A673 (cell line): ENCODE results near the gene XDH. TPM values are rescaled to one million over a fixed set of nuclear protein-coding genes. Genes with fewer than 3 reads are reported as not detected.

Experiments
- BruUV-seq: library from RNA; stranded (reverse); fragments of 400-500 nt; replicated peaks from 2 replicates; lab custom pipeline; 2021; lab: Mats Ljungman, UMichigan
- CTCF ChIA-PET: fragments of 300-600 bp; sonication (Branson Sonifier 250); formaldehyde crosslinking; loops from one replicate; lab custom pipeline; 2022; ENCODE audit warnings: antibody characterized with exemption; lab: Charles Lee
- POLR2A ChIA-PET: fragments of 300-600 bp; sonication (Branson Sonifier 250); formaldehyde crosslinking; loops from one replicate; lab custom pipeline; 2022; ENCODE audit warnings: antibody characterized with exemption; ENCODE audit not compliant: low non-redundant PET; lab: Charles Lee
- DNase-seq: peaks from one replicate; pipeline ENCODE4 v3.0.0-alpha.2; 2015; ENCODE audit warnings: low spot score
- H3K27ac ChIP-seq: fragments of 200-600 bp; sonication (generic); 2 replicates; pipeline ENCODE4 v1.5.1; 2016; ENCODE audit warnings: mixed run types, low read depth, mild to moderate bottlenecking, mixed read lengths, antibody characterized with exemption, low read length; ENCODE audit not compliant: poor library complexity, severe bottlenecking
- H3K27me3 ChIP-seq: fragments of 200-600 bp; sonication (generic); replicated peaks from 2 replicates; pipeline ENCODE4 v1.6.1; 2017; ENCODE audit warnings: mixed run types, low read depth, mild to moderate bottlenecking, mixed read lengths, antibody characterized with exemption, low read length; ENCODE audit not compliant: insufficient read depth, poor library complexity
- H3K36me3 ChIP-seq: fragments of 200-600 bp; sonication (generic); 2 replicates; pipeline ENCODE4 v1.6.1; 2016; ENCODE audit warnings: mixed run types, mild to moderate bottlenecking, mixed read lengths, antibody characterized with exemption, low read length; ENCODE audit not compliant: insufficient read depth, poor library complexity, severe bottlenecking
- H3K4me1 ChIP-seq: fragments of 200-600 bp; sonication (generic); 2 replicates; pipeline ENCODE4 v1.6.1; 2017; ENCODE audit warnings: mixed run types, mild to moderate bottlenecking, mixed read lengths, antibody characterized with exemption, low read length; ENCODE audit not compliant: insufficient read depth, poor library complexity, severe bottlenecking
- H3K4me3 ChIP-seq: fragments of 200-600 bp; sonication (generic); 2 replicates; pipeline ENCODE4 v1.5.1; 2016; ENCODE audit warnings: low read depth, mixed run types, mild to moderate bottlenecking, mixed read lengths, low read length; ENCODE audit not compliant: poor library complexity, severe bottlenecking
- H3K9me3 ChIP-seq: fragments of 200-600 bp; sonication (generic); 2 replicates; pipeline ENCODE4 v1.6.1; 2016; ENCODE audit warnings: mixed run types, low read depth, mild to moderate bottlenecking, mixed read lengths, antibody characterized with exemption, low read length; ENCODE audit not compliant: poor library complexity, severe bottlenecking
- CTCF ChIP-seq: fragments of 300-800, 200-600 bp; sonication (generic); conservative IDR thresholded peaks from 2 replicates; pipeline ENCODE4 v1.5.1; 2017; ENCODE audit warnings: low read depth, mild to moderate bottlenecking, antibody characterized with exemption, low read length, moderate library complexity, mixed read lengths
- EZH2 ChIP-seq: fragments of 200-600 bp; sonication (generic); IDR thresholded peaks from 2 replicates; pipeline ENCODE4 v1.6.1; 2017; ENCODE audit warnings: borderline replicate concordance, low read depth, mild to moderate bottlenecking, mixed read lengths, antibody characterized with exemption, low read length; ENCODE audit not compliant: poor library complexity, severe bottlenecking
- intact Hi-C: fragments of 100-400 bp; cut with micrococcal nuclease; formaldehyde crosslinking; loops from one replicate; pipeline ENCODE4 v1.10.0; 2022; ENCODE audit not compliant: unreplicated experiment
- total RNA-seq: library from RNA; stranded (reverse); gene quantifications from 2 replicates; pipeline ENCODE4 v1.2.3, GENCODE V29; 2021

XDH gene
- total RNA-seq, 1 experiment from 2014 or later, result 0.19 TPM

DNA sequence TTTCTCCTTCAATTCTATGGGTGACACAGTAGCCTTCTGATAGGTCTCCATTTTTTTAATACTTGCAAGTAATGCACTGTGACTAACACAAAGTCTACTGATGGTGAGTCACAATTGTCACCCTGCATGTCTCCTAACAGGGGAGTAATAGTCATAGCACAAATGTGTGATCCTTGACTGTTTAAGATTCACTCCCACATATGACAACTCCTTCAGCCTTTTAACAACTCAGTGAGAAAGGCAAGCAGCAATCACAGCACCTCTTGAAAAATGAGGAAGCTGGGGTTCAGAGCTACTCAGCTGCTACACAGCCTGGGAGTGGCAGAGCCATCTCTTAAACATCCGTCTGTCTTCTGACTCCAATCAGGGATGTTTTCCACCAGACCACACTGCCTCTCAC lies 116.8 kb downstream of the XDH start:
- TF ChIP-seq EZH2 (no peak), CTCF (no peak)
- Histone ChIP-seq H3K9me3 (no peaks in the 10 kb centered on the region), H3K27me3 (no peaks in the 10 kb centered on the region), H3K27ac (no peak overlapping the region), H3K4me1 (no peaks in the 10 kb centered on the region), H3K4me3 (no peak overlapping the region), H3K36me3 (no peaks in the 10 kb centered on the region)
- DNase-seq, result peak; percentile 50
- ChIA-PET CTCF (no interaction called here), POLR2A (no interaction called here)
- BruUV-seq, result no TSS peak
- intact Hi-C loops, result no loop called here

GRCh38 chr2:31296641-31297287 lies 117.8 kb downstream of the XDH start:
- no peaks in the 10 kb centered on the region for H3K9me3 ChIP-seq
- DNase-seq, result no peak
- H3K27me3 ChIP-seq, result no peaks in the 10 kb centered on the region
- no peaks in the 10 kb centered on the region for H3K4me1 ChIP-seq
- no peak overlapping the region for H3K4me3 ChIP-seq
- intact Hi-C loops, result no loop called here
- no peak overlapping the region for H3K27ac ChIP-seq
- ChIA-PET CTCF (no interaction called here), POLR2A (interaction anchor here (0.5 kb wide), 1 partner anchor 14 kb away, joined by 4 read pairs; no protein-coding TSS in a partner anchor)
- no peaks in the 10 kb centered on the region for H3K36me3 ChIP-seq
- no TSS peak for BruUV-seq
- TF ChIP-seq CTCF (no peak), EZH2 (no peak)

- TF ChIP-seq CTCF, result no peak
- TF ChIP-seq EZH2, result no peak
- no TSS peak for BruUV-seq
- Histone ChIP-seq H3K4me1 (no peaks in the 10 kb centered on the region), H3K27ac (no peak overlapping the region), H3K4me3 (no peak overlapping the region), H3K36me3 (no peaks in the 10 kb centered on the region), H3K27me3 (no peaks in the 10 kb centered on the region), H3K9me3 (no peaks in the 10 kb centered on the region)
- DNase-seq, result no peak
- intact Hi-C loops, result no loop called here
- ChIA-PET POLR2A (interaction anchor here (0.6 kb wide), 1 partner anchor 95 kb away, joined by 4 read pairs; no protein-coding TSS in a partner anchor), CTCF (no interaction called here)
Measured at GRCh38 chr2:31294196-31294595, 120.3 kb downstream of the XDH start.
